Colonic mucosa (tissue), 4 donors: ENCODE results near the gene OR2L3. TPM values are rescaled to one million over a fixed set of nuclear protein-coding genes. Genes with fewer than 3 reads are reported as not detected.
"Not testable (repeated sequence)": the region's sequence is repeated elsewhere in the genome, so short reads cannot be mapped to it uniquely, and the experiment has no call there.

Experiments
- DNase-seq: peaks from one replicate; pipeline ENCODE4 v3.0.0-alpha.2; 2020
- H3K27ac ChIP-seq: fragments of 200-600 bp; one replicate; pipeline ENCODE4 v1.8.0; 2021
- H3K27me3 ChIP-seq: fragments of 200-600 bp; one replicate; pipeline ENCODE4 v1.8.0; 2021
- H3K36me3 ChIP-seq: fragments of 200-600 bp; one replicate; pipeline ENCODE4 v1.8.0; 2021
- H3K4me1 ChIP-seq: fragments of 200-600 bp; one replicate; pipeline ENCODE4 v1.8.0; 2021; ENCODE audit warnings: mild to moderate bottlenecking
- H3K4me3 ChIP-seq: fragments of 200-600 bp; one replicate; pipeline ENCODE4 v1.8.0; 2021
- H3K9ac ChIP-seq, 2 donors: one replicate each; pipeline ENCODE4 v1.7.0; 2013; ENCODE audit warnings: control low read depth in 2 of 2, low read depth in 2 of 2, low read length in 2 of 2
- H3K9me3 ChIP-seq: fragments of 200-600 bp; one replicate; pipeline ENCODE4 v1.8.0; 2021
- CTCF ChIP-seq: fragments of 200-600 bp; IDR thresholded peaks from one replicate; pipeline ENCODE4 v1.8.0; 2022; ENCODE audit warnings: antibody characterized with exemption, mild to moderate bottlenecking
- intact Hi-C: fragments of 100-400 bp; cut with DNase I; formaldehyde crosslinking; loops from one replicate; pipeline ENCODE4 v1.14.1; 2022
- total RNA-seq, 2 donors: library from RNA; stranded (reverse); fragmentation: NEBNext Ultra II Directional in 1 of 2; extraction: Animal tissue kit (Norgen Biotek cat#: 25700) in 1 of 2; gene quantifications; one replicate each; pipeline ENCODE4 v1.2.1, GENCODE V29; 2021
- donor health status: healthy.
- donor health status: DM: no; HTN: no; CAD: no.
- donor health status: DM: no; HTN: no; CAD: no.

Gene OR2L3
- total RNA-seq, 2 donors from 2014 or later, result not detected

- DNase-seq, result no peak
- no peak for TF ChIP-seq CTCF
- Histone ChIP-seq H3K27ac (no peak overlapping the region), H3K9ac (no peak overlapping the region), H3K9me3 (no peaks in the 10 kb centered on the region), H3K36me3 (no peaks in the 10 kb centered on the region), H3K4me1 (no peaks in the 10 kb centered on the region), H3K4me3 (no peak overlapping the region), H3K27me3 (no peaks in the 10 kb centered on the region)
- intact Hi-C loops, result no loop called here
These were observed 8.0 kb downstream of the OR2L3 start for GRCh38 chr1:248054671-248055070.

GRCh38 chr1:248055261-248055660 is 8.6 kb downstream of the OR2L3 start:
- H3K27ac ChIP-seq, result no peak overlapping the region
- H3K36me3 ChIP-seq, result no peaks in the 10 kb centered on the region
- H3K4me1 ChIP-seq, result no peaks in the 10 kb centered on the region
- no peak overlapping the region for H3K4me3 ChIP-seq
- H3K27me3 ChIP-seq, result no peaks in the 10 kb centered on the region
- intact Hi-C loops, result no loop called here
- H3K9ac ChIP-seq, result no peak overlapping the region
- no peak for DNase-seq
- TF ChIP-seq CTCF, result no peak
- no peaks in the 10 kb centered on the region for H3K9me3 ChIP-seq

GRCh38 chr1:248065071-248065470 is 18.4 kb downstream of the OR2L3 start:
- intact Hi-C loops, result no loop called here
- no peak overlapping the region for H3K9ac ChIP-seq
- no peak overlapping the region for H3K4me3 ChIP-seq
- no peaks in the 10 kb centered on the region for H3K27me3 ChIP-seq
- H3K36me3 ChIP-seq, result no peaks in the 10 kb centered on the region
- no peak for DNase-seq
- H3K4me1 ChIP-seq, result no peaks in the 10 kb centered on the region
- TF ChIP-seq CTCF, result no peak
- H3K9me3 ChIP-seq, result no peaks in the 10 kb centered on the region
- no peak overlapping the region for H3K27ac ChIP-seq

- Histone ChIP-seq H3K4me1 (no peaks in the 10 kb centered on the region), H3K9me3 (no peaks in the 10 kb centered on the region), H3K36me3 (no peaks in the 10 kb centered on the region), H3K9ac (no peak overlapping the region), H3K27me3 (no peaks in the 10 kb centered on the region), H3K4me3 (no peak overlapping the region), H3K27ac (no peak overlapping the region)
- no peak for DNase-seq
- intact Hi-C loops, result no loop called here
- TF ChIP-seq CTCF, result no peak
These were observed 19.0 kb downstream of the OR2L3 start for GRCh38 chr1:248065604-248066003.

GRCh38 chr1:248083864-248084263 is 37.2 kb downstream of the OR2L3 start:
- H3K36me3 ChIP-seq, H3K27ac ChIP-seq, intact Hi-C loops, H3K9ac ChIP-seq, H3K27me3 ChIP-seq, H3K4me1 ChIP-seq, H3K4me3 ChIP-seq, DNase-seq, H3K9me3 ChIP-seq: not testable (repeated sequence)

- Histone ChIP-seq H3K9me3 (no peaks in the 10 kb centered on the region), H3K4me3 (no peak within 1 kb of the TSS), H3K36me3 (no peaks in the 10 kb centered on the region), H3K9ac (no peak within 1 kb of the TSS), H3K4me1 (no peaks in the 10 kb centered on the region), H3K27ac (no peak within 1 kb of the TSS), H3K27me3 (no peaks in the 10 kb centered on the region)
- no peak for DNase-seq
- no peak for TF ChIP-seq CTCF
- intact Hi-C loops, result no loop called here
These were observed 48.2 kb downstream of the OR2L3 start, which contains the start of gene OR2L13 for GRCh38 chr1:248094884-248095283. Gene OR2L13 (plus strand): TSS chr1:248095184. CDS start chr1:248099376, 4,192 bp downstream.
